ENCODE results near the gene TMEM63C.

DNA sequence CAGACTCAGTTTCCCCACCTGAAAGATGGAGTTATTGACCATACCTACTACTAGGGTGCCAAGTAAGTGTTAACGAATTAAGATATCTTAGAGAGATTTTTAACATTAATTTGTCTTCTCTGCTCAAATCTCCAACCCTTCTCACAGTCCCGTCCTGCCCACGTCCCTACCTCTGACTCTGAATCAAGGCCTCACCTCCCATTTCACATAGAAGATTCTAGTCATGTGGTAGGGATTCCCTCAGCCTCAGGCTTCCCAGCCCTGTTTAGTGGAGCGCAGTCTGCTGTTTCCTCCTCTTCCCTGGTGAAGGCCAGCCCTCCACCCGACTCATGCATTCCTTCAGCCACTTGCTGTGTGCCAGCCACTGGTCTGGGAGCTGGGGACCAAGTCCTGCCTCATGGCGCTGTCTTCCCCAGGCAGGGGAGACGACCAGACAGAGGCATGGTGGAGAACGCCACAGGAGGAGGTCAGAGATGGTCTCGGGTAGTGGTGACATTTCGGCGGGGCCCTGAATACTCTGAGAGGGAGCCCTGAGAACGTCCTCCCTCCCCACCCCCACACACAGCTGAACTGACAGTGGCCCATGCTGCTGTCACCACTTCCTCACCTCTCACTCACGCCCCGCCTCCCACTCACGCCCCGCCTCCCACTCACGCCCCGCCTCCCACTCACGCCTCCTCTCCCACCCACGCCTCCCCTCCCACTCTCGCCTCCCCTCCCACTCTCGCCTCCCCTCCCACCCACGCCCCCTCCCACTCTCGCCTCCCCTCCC lies 38.8 kb downstream of the TMEM63C start:
- TF ChIP-seq, protein P1, sequence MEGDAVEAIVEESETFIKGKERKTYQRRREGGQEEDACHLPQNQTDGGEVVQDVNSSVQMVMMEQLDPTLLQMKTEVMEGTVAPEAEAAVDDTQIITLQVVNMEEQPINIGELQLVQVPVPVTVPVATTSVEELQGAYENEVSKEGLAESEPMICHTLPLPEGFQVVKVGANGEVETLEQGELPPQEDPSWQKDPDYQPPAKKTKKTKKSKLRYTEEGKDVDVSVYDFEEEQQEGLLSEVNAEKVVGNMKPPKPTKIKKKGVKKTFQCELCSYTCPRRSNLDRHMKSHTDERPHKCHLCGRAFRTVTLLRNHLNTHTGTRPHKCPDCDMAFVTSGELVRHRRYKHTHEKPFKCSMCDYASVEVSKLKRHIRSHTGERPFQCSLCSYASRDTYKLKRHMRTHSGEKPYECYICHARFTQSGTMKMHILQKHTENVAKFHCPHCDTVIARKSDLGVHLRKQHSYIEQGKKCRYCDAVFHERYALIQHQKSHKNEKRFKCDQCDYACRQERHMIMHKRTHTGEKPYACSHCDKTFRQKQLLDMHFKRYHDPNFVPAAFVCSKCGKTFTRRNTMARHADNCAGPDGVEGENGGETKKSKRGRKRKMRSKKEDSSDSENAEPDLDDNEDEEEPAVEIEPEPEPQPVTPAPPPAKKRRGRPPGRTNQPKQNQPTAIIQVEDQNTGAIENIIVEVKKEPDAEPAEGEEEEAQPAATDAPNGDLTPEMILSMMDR (optimal IDR thresholded peaks at IDR 0.05 in 1 of 3, IDR thresholded peaks at IDR 0.05 in 1 of 3, conservative IDR thresholded peaks at IDR 0.05 in 1 of 3; ENCODE audit: extremely low read depth in 1 of 3, insufficient read depth in 2 of 3, low read length in 3 of 3) = no peak
- no peak for TF ChIP-seq EZH2 (IDR thresholded peaks at IDR 0.05; ENCODE audit: low read length)
